ENCODE measurements around the gene PLCG1.
"Not testable (repeated sequence)": the region's sequence is repeated elsewhere in the genome, so short reads cannot be mapped to it uniquely, and the experiment has no call there.

The PLCG1 gene

DNA sequence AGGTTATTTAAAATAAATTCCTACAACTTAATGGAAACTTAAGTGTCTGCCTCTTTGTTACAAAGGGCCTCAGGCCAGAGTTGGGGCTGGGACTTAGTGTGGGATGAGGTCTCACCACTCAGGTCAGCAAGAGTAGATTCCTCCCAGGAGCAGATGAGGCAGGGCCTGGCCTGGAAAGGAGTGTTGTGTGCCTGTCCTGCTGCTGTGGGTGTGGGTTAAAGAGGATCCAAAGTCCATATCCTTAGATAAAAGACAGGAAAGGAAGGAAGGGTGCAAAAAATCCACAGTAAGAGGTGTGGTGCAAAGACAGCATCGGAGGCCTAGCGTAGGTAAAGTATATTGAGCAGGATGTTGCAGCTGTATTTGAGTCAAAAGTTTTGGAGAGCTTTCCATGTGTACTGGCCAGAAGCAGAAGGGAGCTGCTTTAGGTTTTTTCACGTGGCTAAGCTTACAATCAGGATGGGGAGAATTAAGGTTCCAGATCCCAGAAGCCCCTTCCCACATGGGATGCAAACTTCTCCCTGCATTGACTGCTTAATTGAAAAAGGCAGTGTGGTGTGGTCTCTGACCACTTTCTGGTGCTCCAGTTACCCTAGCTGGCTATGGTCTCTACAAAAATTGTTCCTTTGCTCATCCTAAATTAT is 12.8 kb upstream of the PLCG1 start:
- no peak for DNase-seq (ENCODE audit: low read depth)

DNA sequence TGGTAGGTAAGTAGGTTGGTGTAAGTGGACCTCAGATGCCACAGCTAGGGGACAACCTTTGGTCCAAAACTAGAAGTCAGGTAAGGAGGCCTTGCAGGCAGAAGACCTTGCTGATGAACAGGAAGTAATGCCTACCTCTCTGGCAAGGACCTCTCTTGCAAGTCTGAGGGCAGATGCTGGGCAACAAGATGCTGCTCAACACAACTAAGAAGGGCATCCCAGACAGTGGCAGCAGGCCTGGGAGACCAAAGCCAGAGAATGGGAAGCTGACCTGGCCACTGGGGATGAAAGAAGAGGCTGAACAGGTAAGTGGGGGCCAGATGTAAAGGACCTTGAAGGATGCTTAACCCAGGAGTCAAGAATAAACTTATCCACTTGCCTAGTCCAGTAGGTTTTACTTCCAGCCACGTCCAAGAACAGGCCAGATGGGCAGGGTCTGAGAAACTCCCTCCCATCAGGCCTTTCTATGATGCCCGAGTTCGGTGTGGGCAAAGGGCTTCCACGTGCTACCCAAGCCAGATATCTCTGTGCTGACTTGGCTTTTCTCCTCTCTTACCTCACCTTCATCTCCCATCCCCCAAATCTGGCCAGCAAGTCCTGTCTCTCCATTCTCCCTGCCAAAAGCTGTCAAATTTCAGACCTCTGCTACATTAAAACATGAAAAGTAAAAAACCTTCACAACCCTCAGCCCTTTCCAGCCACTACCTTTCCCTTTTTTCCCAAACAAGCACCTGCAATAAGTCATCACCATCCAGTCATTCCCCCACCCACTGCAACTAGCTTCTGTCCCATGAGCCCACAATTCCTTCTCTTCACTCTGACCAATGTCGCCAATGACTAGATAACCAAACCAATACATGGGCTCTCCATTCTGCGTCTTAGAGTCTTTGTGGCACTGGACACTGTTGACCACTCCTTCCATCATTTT is 11.5 kb upstream of the PLCG1 start:
- DNase-seq (ENCODE audit: low read depth) = no peak

GRCh38 chr20:41126719-41127118 is 10.6 kb upstream of the PLCG1 start:
- DNase-seq (ENCODE audit: low read depth) = no peak

DNA sequence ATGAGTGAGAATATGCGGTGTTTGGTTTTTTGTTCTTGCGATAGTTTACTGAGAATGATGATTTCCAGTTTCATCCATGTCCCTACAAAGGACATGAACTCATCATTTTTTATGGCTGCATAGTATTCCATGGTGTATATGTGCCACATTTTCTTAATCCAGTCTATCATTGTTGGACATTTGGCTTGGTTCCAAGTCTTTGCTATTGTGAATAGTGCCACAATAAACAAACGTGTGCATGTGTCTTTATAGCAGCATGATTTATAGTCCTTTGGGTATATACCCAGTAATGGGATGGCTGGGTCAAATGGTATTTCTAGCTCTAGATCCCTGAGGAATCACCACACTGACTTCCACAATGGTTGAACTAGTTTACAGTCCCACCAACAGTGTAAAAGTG is 9.0 kb upstream of the PLCG1 start:
- not testable (repeated sequence) for DNase-seq (ENCODE audit: low read depth)

GRCh38 chr20:41131594-41132387 is 5.6 kb upstream of the PLCG1 start:
- DNase-seq (ENCODE audit: low read depth) = no peak

- DNase-seq (ENCODE audit: low read depth) = not testable (repeated sequence)
Observed at GRCh38 chr20:41132388-41132775, 5.0 kb upstream of the PLCG1 start.

- DNase-seq (ENCODE audit: low read depth) = no peak
Observed at GRCh38 chr20:41133709-41134361, 3.5 kb upstream of the PLCG1 start.

DNA sequence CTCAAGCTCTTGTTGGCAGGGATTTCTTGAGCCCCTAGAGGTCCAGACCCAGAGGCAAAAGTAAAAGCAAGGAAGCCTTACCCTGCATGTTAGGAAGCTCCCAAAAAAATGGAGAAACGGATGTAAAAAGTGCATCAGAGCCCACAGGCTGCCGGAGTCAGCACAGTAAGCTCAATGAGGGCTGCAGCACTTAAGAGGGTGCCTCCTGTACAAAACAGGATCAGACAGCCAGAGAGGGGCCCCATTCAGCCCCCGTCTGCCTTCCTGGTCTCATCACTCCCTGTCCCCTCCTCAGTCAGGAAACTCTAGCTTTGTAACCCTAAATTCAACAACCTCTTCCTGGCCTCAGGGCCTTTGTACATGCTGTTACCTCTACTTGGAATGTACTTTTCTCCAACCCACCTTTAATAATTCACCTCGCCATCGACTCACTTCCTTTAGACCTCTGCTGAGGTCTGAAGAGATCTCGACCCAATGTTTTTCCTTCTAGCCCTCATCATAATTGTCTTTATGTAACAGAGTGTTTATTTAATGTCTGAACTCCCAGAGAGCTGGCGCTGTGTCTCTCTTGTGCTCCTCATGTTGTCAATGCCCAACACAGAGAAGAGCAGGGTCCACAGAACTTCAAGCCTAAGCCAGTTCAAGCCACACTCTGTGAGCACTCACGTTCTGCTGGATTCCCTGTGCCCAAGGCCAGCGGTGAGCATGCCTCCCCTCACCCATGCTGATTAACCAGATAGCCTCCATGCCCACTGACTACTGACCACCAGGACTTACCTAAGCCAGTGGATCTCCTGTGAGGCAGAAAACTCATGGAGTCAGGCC is 2.8 kb upstream of the PLCG1 start:
- DNase-seq (ENCODE audit: low read depth) = no peak

DNA sequence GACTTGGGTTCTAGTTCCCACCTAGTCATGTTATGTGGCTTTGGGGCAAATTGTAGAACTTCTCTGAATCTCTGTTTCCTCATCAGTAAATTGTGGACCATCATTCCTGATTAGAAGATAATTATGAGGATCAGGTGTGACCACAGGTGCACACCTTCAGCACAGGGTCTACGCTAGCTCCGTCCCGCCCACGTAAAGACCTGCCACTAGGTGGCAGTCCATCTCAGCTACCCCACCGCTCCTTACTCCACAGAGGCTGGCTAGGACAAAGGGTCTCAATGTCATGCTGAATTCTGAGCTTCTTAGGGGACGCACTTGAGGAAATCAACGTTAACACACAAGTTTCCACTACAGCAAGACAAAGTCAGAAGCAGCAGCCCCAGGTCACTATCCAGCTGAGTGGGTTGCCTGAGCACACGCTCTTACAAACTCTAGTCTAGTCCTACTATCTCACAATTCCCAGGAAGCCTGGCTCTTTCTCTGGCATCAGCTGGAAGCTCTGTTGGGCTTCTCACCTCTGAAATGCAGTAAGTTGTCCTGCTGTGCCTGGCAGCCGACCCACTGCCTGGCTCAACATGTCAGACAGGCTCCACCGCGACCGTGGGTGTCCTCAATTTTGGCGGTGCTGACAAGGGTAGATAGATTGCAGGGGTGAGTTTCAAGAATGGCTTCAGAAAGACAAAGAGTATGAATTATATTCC is 2.0 kb upstream of the PLCG1 start:
- no peak for DNase-seq (ENCODE audit: low read depth)

- DNase-seq (ENCODE audit: low read depth) = no peak
Observed at GRCh38 chr20:41135888-41136679, 1.3 kb upstream of the PLCG1 start.

DNA sequence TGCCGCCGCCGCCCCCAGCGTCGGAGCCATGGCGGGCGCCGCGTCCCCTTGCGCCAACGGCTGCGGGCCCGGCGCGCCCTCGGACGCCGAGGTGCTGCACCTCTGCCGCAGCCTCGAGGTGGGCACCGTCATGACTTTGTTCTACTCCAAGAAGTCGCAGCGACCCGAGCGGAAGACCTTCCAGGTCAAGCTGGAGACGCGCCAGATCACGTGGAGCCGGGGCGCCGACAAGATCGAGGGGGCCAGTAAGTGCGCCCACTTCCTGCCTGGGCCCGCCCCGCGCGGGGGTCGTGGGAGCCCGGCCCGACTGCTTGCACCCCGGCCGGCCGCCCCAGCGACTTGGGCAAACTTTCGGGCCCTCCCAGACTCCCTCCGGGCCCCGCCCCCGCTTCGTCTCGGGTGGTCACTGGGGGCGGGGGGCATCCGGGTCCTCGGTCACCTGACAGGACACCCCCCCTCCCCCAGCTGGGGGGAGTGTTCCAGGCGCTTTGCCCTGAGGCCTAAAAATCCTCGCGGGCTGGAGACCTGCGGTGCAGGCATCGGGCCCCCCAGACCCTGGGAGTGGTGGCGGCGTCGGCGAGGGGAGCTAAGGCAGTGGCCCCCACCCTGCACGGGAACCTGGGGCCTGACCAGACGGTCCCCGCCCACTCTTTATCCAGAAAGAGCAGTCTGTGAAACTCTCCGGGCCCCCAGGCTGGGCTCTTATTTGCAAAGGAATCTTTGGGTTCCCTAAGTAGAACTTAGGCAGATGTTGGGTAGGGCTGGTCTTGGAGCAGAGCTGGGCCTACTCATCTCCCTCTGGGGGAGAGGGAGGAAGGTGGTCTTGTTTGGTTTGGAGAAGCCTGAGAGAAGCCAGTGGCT is 501 bp downstream of the PLCG1 start:
- DNase-seq (ENCODE audit: low read depth) = no peak

DNA sequence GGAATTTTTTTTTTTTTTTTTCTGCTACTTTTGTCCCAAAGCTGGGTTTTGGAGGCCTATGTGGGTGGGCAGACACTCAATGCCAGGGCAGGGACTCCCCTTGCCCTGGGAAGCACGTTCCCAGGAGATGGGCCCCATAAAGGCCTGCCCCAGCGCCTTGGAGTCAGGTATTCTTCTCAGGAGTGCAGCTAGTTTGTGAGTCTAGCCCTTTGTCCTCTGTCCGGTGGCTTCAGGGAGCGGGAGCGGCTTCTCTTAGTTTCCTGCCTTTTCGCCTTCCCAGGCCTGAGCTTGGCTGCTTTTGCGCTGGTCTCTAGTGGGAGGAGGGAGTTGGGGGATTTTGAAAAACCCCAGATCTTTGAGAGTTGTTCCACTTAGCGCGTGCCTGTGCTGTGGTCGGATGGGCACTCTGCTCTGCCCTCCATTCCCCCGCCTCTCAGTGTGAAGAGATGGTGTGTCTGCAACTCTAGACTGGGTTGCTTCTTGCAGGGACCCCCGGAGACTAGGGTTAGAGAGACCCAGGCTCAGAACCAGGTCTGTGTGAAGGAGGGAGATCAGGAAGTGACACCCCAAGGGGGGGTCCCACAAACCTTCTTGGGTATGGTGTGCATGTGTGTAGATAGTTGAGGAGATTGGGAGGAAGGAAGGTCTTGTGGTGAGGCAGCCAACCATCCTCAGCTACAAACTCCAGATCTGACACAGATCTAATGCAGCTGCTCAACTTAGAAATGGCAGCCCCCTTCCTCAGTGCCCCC is 1.3 kb downstream of the PLCG1 start:
- DNase-seq (ENCODE audit: low read depth) = no peak

GRCh38 chr20:41139227-41140093 is 2.1 kb downstream of the PLCG1 start:
- DNase-seq (ENCODE audit: low read depth) = no peak

DNA sequence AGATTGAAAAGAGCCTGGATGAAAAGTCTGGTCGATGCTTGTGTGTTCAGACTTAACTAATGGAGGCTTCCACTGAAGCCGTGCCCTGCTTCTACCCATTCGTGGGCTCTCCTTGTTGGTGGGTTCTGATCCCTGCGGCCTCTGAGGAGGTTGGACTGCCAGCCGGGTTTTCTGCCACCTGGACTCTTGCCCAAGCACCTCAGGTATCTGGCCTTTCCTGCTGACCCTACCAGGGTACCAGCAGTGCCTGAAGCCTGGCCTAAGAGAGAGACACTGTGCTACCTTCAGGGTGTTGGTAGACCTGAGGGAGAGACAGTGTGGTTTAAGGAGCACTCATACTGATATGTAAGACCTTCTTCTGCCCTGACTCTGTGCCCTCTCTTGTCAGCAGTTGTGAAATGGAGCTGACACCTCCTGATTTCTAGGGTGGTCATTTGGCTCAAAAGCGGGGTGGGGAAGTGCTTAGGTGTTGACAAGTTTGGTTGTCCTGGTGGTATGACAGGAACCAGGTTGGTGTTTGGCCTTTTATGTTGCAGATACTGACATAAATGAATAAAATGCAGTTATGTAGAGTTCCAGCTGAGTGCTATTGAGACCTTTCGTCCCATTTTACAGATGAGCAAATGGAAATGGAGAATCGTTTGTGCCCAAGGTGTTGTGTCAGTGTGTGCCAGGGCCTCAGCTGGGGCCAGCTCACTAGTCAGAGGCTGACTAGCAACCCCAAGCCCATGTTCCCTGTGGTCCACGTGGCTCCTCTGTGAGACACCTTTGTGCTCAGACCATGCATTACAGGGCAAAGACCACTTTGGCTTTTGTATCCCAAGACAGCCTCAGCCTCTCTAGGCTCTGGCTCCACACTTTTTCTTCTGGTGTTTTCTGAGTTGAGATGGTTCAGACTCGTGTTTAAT is 3.1 kb downstream of the PLCG1 start:
- DNase-seq (ENCODE audit: low read depth) = no peak

DNA sequence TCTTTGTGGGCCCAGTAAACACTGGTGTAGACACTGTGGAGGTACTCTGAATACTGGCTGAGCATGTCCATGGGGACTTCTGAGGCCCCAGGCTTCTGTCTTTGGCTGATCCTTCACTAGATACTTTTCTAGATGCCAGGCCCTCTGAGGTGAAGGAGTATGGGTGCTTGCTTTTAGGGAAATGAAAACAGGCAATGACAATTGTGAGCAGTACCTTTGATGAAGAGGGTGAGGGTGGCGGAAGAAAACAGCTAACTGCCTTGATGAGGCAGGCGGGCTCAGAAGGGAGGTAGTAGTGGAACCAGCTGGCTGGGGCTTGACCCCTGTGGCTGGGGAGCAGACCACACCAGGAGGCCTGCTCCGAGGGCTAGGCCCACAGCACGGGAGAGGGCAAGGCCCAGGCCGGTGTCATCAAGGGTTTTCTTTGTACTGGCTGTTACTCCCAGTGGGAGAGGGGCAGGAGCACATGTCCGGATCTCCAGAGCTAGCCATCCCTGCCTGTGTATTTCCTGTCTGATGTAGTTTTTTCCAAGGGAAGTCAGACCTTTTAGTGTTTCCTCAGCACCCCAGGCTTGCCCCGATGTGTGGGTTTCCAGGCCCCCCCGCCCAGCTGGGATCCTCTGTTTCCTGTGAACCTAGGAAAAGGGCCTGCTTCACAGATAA is 3.9 kb downstream of the PLCG1 start:
- no peak for DNase-seq (ENCODE audit: low read depth)

All from GM04504 (cell line).